Measurements from ENCODE around the gene UBE2A.
A peak's percentile ranks its signal among the peaks of the same experiment; 100 is the strongest.

The UBE2A gene

DNA sequence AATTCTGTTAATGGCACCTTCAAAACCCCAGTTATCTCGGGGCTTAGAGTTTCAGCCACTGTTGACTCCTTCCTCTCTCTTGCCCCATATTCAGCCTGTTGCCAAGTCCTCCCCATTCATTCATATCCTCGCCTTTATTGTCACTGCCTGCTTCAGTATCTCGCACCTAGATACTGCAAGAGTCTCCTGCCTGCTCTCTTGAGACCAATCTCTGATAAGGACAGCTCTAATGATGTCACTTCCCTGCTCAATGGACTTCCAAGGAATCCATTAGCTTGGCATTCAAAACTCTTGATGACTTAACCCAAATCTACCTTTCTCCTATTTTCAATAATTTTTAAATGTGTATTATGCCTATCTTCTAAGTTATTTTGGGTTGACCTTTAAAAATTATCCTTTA lies 1.1 kb upstream of the UBE2A start:
- Histone ChIP-seq H3K9me2 (ENCODE audit: low read depth, low read length) (no peaks in the 10 kb centered on the region), H2AFZ (ENCODE audit: low read length) (no peak overlapping the region), H4K20me1 (ENCODE audit: insufficient read depth, low read length) (no peaks in the 10 kb centered on the region), H3K9me3 (ENCODE audit: low read length) (no peaks in the 10 kb centered on the region), H3K4me1 (ENCODE audit: insufficient read depth, low read length, severe bottlenecking) (peaks cover 35% of the 10 kb centered on the region), H3K79me2 (ENCODE audit: insufficient read depth, low read length) (peaks cover 9% of the 10 kb centered on the region), H3K4me3 (ENCODE audit: low read depth, low read length, poor library complexity, severe bottlenecking) (peak overlapping the region; percentile 94), H3K27me3 (ENCODE audit: insufficient read depth, low read length) (no peaks in the 10 kb centered on the region), H3K27ac (ENCODE audit: low read depth, low read length, poor library complexity, severe bottlenecking) (no peak overlapping the region), H3K36me3 (ENCODE audit: insufficient read depth, low read length) (peaks cover 8% of the 10 kb centered on the region; the same call in 1 of the 2 replicates), H3F3A (ENCODE audit: insufficient read depth, low read length) (no peaks in the 10 kb centered on the region), H3K9ac (ENCODE audit: low read length) (peak overlapping the region; percentile 62; the same call in 1 of the 2 replicates), H3K4me2 (ENCODE audit: low read length) (peak overlapping the region; percentile 74)
- TF ChIP-seq EZH2 (IDR thresholded peaks at IDR 0.05; ENCODE audit: borderline replicate concordance, low read length): no peak
- TF ChIP-seq, protein P1, sequence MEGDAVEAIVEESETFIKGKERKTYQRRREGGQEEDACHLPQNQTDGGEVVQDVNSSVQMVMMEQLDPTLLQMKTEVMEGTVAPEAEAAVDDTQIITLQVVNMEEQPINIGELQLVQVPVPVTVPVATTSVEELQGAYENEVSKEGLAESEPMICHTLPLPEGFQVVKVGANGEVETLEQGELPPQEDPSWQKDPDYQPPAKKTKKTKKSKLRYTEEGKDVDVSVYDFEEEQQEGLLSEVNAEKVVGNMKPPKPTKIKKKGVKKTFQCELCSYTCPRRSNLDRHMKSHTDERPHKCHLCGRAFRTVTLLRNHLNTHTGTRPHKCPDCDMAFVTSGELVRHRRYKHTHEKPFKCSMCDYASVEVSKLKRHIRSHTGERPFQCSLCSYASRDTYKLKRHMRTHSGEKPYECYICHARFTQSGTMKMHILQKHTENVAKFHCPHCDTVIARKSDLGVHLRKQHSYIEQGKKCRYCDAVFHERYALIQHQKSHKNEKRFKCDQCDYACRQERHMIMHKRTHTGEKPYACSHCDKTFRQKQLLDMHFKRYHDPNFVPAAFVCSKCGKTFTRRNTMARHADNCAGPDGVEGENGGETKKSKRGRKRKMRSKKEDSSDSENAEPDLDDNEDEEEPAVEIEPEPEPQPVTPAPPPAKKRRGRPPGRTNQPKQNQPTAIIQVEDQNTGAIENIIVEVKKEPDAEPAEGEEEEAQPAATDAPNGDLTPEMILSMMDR (IDR thresholded peaks at IDR 0.05; ENCODE audit: low read length): no peak

DNA sequence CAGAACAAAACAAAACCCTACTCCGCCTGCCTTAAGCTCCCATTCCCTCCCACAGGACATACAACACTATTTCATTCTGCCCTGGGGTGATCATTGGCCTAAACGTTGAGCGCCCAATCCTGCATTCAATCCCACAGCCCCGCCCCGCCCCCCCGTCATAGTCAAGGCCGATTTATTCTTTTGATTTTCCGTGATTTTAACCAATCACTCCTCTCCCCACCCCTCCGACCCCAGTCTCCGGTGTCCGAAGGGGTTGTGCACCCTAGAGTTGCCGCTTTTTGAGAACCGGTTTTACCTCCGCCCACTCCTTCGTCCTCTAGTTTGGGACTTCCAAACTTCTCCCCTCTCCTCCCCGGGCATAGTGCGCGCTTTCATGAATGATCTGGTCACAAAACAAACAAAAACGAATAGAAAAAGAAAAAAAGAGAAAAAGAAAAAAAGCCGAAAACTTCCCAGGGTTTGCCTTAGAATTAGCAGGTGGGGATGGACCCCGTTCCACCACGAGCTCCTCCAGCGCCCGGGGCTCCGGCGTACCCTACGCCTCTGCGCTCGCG lies 446 bp upstream of the UBE2A start:
- H3K9me3 ChIP-seq (ENCODE audit: low read length): no peaks in the 10 kb centered on the region
- H3K4me1 ChIP-seq (ENCODE audit: insufficient read depth, low read length, severe bottlenecking): peaks cover 42% of the 10 kb centered on the region
- peak overlapping the region; percentile 62 for H3K9ac ChIP-seq (ENCODE audit: low read length)
- H3K79me2 ChIP-seq (ENCODE audit: insufficient read depth, low read length): peaks cover 9% of the 10 kb centered on the region
- peak overlapping the region; percentile 94 for H3K4me3 ChIP-seq (ENCODE audit: low read depth, low read length, poor library complexity, severe bottlenecking)
- no peak for TF ChIP-seq EZH2 (IDR thresholded peaks at IDR 0.05; ENCODE audit: borderline replicate concordance, low read length)
- TF ChIP-seq, protein P1 (IDR thresholded peaks at IDR 0.05; ENCODE audit: low read length): no peak
- H3K27ac ChIP-seq (ENCODE audit: low read depth, low read length, poor library complexity, severe bottlenecking): no peak overlapping the region
- peaks cover 8% of the 10 kb centered on the region; the same call in 1 of the 2 replicates for H3K36me3 ChIP-seq (ENCODE audit: insufficient read depth, low read length)
- no peaks in the 10 kb centered on the region for H4K20me1 ChIP-seq (ENCODE audit: insufficient read depth, low read length)
- H2AFZ ChIP-seq (ENCODE audit: low read length): no peak overlapping the region
- peak overlapping the region; percentile 74 for H3K4me2 ChIP-seq (ENCODE audit: low read length)
- no peaks in the 10 kb centered on the region for H3F3A ChIP-seq (ENCODE audit: insufficient read depth, low read length)
- H3K9me2 ChIP-seq (ENCODE audit: low read depth, low read length): no peaks in the 10 kb centered on the region
- H3K27me3 ChIP-seq (ENCODE audit: insufficient read depth, low read length): no peaks in the 10 kb centered on the region

DNA sequence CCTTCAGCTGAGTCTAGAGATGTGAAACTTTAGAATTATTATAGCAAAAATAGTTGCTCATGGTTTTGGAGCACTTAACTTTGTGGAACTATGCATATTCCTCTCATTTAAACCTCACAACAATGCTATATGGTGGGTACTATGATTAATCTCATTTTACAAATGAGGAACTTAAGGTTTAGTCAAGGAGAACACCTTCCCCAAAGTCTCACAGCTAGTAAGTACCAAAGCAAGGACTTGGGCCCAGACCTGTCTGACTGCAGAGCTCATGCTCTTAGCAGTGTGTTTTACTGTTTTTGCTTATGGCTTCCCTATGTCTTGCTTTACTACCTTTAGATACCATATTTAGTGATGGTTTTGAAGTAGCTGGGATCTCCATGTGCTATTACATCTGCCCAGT lies 5.1 kb downstream of the UBE2A start:
- Histone ChIP-seq H3K36me3 (ENCODE audit: insufficient read depth, low read length) (peaks cover 32% of the 10 kb centered on the region; the same call in 1 of the 2 replicates), H3F3A (ENCODE audit: insufficient read depth, low read length) (no peaks in the 10 kb centered on the region), H3K27me3 (ENCODE audit: insufficient read depth, low read length) (no peaks in the 10 kb centered on the region), H3K4me2 (ENCODE audit: low read length) (peak overlapping the region; percentile 37; the same call in 1 of the 2 replicates), H3K4me1 (ENCODE audit: insufficient read depth, low read length, severe bottlenecking) (peaks cover 64% of the 10 kb centered on the region), H3K27ac (ENCODE audit: low read depth, low read length, poor library complexity, severe bottlenecking) (peak overlapping the region; percentile 84), H3K9me2 (ENCODE audit: low read depth, low read length) (no peaks in the 10 kb centered on the region), H3K79me2 (ENCODE audit: insufficient read depth, low read length) (peaks cover 9% of the 10 kb centered on the region), H3K4me3 (ENCODE audit: low read depth, low read length, poor library complexity, severe bottlenecking) (no peak overlapping the region), H3K9ac (ENCODE audit: low read length) (no peak overlapping the region; the same call in 1 of the 2 replicates), H2AFZ (ENCODE audit: low read length) (no peak overlapping the region), H4K20me1 (ENCODE audit: insufficient read depth, low read length) (no peaks in the 10 kb centered on the region), H3K9me3 (ENCODE audit: low read length) (no peaks in the 10 kb centered on the region)
- TF ChIP-seq, protein P1 (IDR thresholded peaks at IDR 0.05; ENCODE audit: low read length): no peak
- no peak for TF ChIP-seq EZH2 (IDR thresholded peaks at IDR 0.05; ENCODE audit: borderline replicate concordance, low read length)

Data from OCI-LY1 (cell line).